Peyer's patch (tissue), 4 donors: ENCODE data around the gene GARIN5A.

Source experiments
- CTCF ChIP-seq, 6 experiments: fragments of 450-650 bp in 4 of 6; fragments of 200-600 bp in 2 of 6; sonication (generic) in 1 of 6; IDR thresholded peaks; one replicate each; pipeline ENCODE4 v1.5.1; 2017 to 2019; ENCODE audit warnings: antibody characterized with exemption in 6 of 6, mild to moderate bottlenecking in 3 of 6, moderate library complexity in 1 of 6
- POLR2A ChIP-seq, 2 donors: fragments of 450-650 bp; IDR thresholded peaks; one replicate each; pipeline ENCODE4 v1.5.1; 2017; ENCODE audit warnings: antibody characterized with exemption in 2 of 2, mild to moderate bottlenecking in 2 of 2, moderate library complexity in 2 of 2

GRCh38 chr19:50501186-50501567, 24.5 kb upstream of the GARIN5A start:
- TF ChIP-seq CTCF (IDR thresholded peaks at IDR 0.05): no peak
- no peak for TF ChIP-seq POLR2A (IDR thresholded peaks at IDR 0.05)
